SK-N-DZ (cell line): ENCODE measurements around the gene SRGAP2C.
A peak's percentile ranks its signal among the peaks of the same experiment; 100 is the strongest.
"Not testable (repeated sequence)": the region's sequence is repeated elsewhere in the genome, so short reads cannot be mapped to it uniquely, and the experiment has no call there.

Experiments
- DNase-seq: peaks from one replicate; pipeline ENCODE4 v3.0.0-alpha.2; 2015; ENCODE audit warnings: low spot score

SRGAP2C gene

GRCh38 chr1:121185140-121185708, 449 bp downstream of the SRGAP2C start:
- DNase-seq: not testable (repeated sequence)

- not testable (repeated sequence) for DNase-seq
These were observed 1.4 kb downstream of the SRGAP2C start for GRCh38 chr1:121186191-121186590.

- DNase-seq: peak; percentile 0
These were observed 3.1 kb downstream of the SRGAP2C start for GRCh38 chr1:121187914-121188313.

- DNase-seq: not testable (repeated sequence)
These were observed 7.7 kb downstream of the SRGAP2C start for GRCh38 chr1:121192512-121192911.

- not testable (repeated sequence) for DNase-seq
These were observed 12.5 kb downstream of the SRGAP2C start for GRCh38 chr1:121197095-121197882.

GRCh38 chr1:121199763-121200162, 15.0 kb downstream of the SRGAP2C start:
- DNase-seq: not testable (repeated sequence)

- DNase-seq: not testable (repeated sequence)
These were observed 15.5 kb downstream of the SRGAP2C start for GRCh38 chr1:121200232-121200631.

- DNase-seq: not testable (repeated sequence)
These were observed 16.5 kb downstream of the SRGAP2C start for GRCh38 chr1:121200985-121201981.

GRCh38 chr1:121202986-121203385, 18.2 kb downstream of the SRGAP2C start:
- DNase-seq: not testable (repeated sequence)

GRCh38 chr1:121205786-121206711, 21.3 kb downstream of the SRGAP2C start:
- not testable (repeated sequence) for DNase-seq

GRCh38 chr1:121207328-121207727, 22.6 kb downstream of the SRGAP2C start:
- DNase-seq: not testable (repeated sequence)

GRCh38 chr1:121208375-121208774, 23.6 kb downstream of the SRGAP2C start:
- DNase-seq: not testable (repeated sequence)

GRCh38 chr1:121210778-121211177, 26.0 kb downstream of the SRGAP2C start:
- not testable (repeated sequence) for DNase-seq

- DNase-seq: not testable (repeated sequence)
These were observed 28.7 kb downstream of the SRGAP2C start for GRCh38 chr1:121213491-121213890.

- not testable (repeated sequence) for DNase-seq
These were observed 29.9 kb downstream of the SRGAP2C start for GRCh38 chr1:121214544-121215156.

- not testable (repeated sequence) for DNase-seq
These were observed 31.1 kb downstream of the SRGAP2C start for GRCh38 chr1:121215699-121216417.

GRCh38 chr1:121216676-121217075, 31.9 kb downstream of the SRGAP2C start:
- DNase-seq: not testable (repeated sequence)

GRCh38 chr1:121221770-121222169, 37.0 kb downstream of the SRGAP2C start:
- not testable (repeated sequence) for DNase-seq

GRCh38 chr1:121224714-121225113, 39.9 kb downstream of the SRGAP2C start:
- DNase-seq: not testable (repeated sequence)
